Right kidney (tissue), 1 donor: ENCODE results near the gene CCNI.
"Not testable (repeated sequence)": the region's sequence is repeated elsewhere in the genome, so short reads cannot be mapped to it uniquely, and the experiment has no call there.

Experiments used
- DNase-seq: peaks from one replicate; pipeline ENCODE4 v3.0.0-alpha.2; 2016

CCNI gene

DNA sequence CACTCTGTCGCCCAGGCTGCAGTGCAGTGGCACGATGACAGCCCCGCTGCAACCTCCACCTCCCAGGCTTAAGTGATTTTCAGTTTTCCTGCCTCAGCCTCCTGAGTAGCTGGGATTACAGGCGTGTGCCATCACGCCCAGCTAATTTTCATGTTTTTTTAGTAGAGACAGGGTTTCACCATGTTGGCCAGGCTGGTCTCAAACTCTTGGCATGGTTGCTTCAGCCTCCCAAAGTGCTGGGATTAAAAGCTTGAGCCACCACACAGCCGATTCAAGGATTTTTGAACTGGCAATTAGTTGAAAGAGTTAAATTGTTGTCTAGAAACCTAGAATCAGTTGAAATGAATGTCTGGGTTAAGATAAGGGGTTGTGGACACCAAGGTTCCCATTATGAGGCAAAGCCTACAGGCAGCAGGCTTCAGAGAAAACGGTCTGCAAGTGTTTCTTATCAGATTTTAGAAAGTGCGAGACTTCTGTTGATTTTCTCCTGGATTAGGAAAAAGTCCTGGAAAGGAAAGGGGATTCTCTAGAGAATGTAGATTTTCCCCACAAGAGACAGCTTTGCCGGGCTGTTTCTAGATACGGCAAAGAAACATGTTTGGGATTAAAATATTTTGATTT is 8.3 kb upstream of the CCNI start:
- no peak for DNase-seq

- DNase-seq: peak; percentile 23
Observed at GRCh38 chr4:77082886-77083608, 7.3 kb upstream of the CCNI start.

DNA sequence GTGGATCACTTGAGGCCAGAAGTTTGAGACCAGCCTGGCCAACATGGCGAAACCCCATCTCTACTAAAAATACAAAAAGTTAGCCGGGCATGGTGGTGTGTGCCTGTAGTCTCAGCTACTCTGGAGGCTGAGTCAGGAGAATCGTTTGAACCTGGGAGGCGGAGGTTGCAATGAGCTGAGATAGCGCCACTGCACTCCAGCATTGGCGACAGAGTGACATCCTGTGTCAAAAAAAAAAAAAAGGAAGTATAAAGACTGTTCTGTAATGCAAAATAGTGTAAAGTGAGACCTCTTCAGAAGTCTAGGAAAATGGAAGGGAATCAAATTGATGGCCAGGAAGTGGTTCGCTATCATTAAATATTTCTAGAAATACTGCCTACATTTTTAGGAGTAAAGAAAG is 5.0 kb upstream of the CCNI start:
- DNase-seq: not testable (repeated sequence)

DNA sequence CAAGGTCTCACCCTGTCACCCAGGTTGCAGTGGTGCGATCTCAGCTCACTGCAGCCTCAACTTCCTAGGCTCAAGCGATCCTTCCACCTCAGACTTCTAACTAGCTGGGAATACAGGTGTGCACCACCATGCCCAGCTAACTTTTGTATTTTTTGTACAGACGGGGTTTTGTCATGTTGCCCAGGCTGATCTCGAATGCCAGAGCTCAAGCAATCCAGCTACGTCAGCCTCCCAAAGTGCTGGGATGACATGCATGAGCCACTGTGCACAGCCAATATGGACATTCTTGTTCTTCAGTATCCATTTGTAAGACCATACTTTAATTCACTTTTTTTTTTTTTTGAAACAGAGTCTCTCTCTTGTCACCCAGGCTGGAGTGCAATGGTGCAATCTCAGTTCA is 3.5 kb upstream of the CCNI start:
- no peak for DNase-seq

- DNase-seq: no peak
Observed at GRCh38 chr4:77078401-77078800, 2.6 kb upstream of the CCNI start.

DNA sequence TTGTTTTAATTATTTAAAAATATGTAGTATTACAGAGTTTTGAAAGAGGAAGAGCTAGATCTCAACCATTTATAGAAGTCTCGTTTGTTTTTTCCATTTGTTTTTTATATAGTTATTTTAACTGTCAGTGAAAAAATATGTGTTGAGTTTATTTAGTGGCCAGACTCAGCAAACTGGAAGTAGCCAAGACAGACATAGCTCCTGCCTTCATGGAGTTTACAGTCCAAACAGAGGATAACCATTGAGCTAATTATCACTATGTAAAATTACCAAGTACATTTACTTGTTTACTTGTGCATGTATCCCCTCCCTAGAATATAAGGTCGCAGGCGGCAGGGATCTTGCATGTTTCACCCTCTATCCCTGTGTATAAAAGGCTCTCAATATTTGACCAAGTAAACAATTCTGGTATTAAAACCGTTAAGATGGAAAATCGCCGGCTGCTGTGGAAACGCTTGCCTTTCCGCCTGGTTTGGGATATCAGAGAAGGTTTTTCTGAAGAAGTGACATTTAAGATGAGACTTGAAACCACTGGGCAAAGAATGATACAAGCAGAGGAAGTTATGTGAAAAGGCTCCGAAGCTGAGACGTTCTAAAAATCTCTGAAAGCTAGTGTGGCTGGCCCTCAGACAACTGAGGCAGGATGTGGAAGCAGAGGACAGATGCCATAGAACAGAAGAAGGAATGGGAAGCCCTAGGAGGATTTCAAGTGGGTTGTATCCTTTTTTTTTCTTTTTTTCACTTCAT is 1.3 kb upstream of the CCNI start:
- no peak for DNase-seq

DNA sequence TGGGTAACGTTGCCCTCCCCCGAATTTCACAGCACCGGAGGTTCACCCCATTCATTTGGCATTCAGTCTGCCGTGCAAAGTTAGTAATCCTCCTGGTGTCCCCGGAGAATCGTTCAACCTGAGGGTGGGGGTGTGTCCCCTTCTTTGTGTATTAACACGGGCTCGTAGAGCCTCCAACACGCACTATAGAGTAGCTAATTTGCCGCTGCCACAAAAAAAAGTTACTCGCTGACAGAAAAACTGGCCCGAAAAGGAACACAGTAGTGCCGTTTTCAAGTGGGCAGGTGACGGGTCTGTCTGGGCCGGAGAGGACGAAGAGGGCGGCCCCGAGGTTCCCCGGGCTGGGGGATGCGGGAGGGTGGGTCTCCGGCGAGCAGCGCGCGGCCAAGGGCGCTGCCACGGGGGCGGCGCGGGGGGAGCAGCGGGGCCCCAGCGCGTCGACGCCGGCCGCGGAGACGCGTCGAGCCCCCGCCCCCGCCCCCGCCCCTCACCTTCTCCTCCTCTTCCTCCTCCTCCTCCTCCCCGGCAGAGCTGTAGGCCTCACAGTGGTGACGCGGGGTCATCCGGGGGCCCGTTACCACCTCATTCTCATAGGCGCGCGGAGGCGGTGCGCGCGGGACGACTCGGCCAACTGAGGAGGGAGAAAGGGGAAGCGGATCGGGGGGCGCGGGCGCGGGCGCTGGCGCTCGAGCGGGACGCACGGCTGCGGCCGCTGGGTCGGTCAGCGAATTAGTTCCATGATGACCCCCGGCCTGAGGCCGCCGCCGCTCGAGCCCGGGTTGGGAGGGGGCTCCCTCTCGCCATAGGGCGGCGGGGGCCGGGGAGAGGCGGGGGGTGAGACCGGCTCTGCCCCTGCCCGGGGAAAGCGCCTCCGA is 571 bp downstream of the CCNI start:
- DNase-seq: peak; percentile 75

- DNase-seq: peak; percentile 18
Observed at GRCh38 chr4:77074381-77074831, 1.4 kb downstream of the CCNI start.

- DNase-seq: no peak
Observed at GRCh38 chr4:77073981-77074380, 1.8 kb downstream of the CCNI start.

DNA sequence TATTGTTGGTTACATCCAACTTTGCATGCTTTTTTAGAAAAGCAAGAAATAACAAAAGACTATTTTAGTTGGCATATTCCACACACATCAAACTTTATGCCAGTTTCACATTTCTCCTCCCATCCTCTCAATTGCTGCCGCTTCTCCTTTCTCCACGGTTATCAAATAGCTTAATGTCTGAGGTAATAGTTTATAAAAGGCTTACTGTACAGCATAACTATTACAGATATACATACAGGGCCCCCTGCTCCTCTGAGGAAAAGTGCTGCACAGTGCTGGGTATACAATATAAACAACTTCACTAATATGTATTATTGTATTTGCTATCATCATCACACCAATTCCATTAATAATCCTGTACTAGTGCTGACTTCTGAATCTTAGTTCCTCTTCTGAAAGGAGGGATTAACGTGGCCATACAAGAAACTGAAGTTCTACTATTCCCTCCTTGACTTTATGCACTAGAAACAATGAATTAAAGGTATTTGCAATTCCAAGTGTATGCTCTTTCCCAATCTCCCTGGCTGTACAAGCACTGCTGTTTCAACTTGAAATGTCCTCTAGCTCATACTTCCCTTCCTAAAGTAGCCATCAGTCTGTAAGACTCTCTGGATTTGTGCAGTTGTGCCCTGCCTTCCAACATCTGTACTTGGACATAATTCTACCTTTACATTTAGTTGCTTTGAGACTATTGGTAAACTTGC is 2.5 kb downstream of the CCNI start:
- DNase-seq: peak; percentile 41

- DNase-seq: no peak
Observed at GRCh38 chr4:77072195-77072753, 3.5 kb downstream of the CCNI start.

- DNase-seq: not testable (repeated sequence)
Observed at GRCh38 chr4:77069514-77069913, 6.3 kb downstream of the CCNI start.

DNA sequence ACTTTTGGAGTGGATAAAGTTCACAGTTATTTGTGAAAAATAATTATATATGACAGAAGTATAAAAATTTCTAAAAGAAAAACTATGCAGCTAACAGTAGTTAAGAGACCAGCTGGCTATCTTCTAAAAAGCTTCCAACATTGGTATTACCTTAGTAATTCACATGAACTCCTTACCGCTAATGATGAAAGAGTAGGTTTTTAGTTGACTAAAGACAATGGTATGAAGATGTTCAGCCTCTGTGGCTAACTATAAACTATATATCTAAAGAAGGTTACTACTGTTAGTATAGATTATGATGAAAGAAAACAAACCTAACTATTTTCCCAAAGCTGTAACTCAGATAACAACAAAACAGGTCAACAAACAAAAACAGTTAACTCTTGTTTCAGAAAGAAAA is 10.4 kb downstream of the CCNI start:
- DNase-seq: no peak

- DNase-seq: no peak
Observed at GRCh38 chr4:77062856-77063255, 12.9 kb downstream of the CCNI start.

DNA sequence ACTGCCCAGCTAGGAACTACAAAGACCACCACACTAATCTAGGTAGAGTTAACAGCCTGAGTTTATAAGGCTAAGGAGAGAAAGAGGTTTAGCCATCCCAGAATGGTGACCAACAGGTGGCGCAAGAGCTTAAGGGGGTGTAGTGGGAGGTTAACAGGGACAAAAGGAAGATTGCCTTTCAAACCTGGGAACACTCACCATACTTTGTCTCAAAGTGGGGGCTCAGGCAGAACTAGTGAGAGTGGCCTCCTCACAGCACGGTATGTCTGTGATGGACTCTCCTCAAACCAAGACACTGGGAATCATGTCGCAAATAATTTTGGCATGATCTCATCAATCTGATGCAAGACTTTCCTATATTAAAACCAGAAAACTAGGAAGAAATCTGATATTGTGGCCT is 23.4 kb downstream of the CCNI start:
- DNase-seq: no peak

DNA sequence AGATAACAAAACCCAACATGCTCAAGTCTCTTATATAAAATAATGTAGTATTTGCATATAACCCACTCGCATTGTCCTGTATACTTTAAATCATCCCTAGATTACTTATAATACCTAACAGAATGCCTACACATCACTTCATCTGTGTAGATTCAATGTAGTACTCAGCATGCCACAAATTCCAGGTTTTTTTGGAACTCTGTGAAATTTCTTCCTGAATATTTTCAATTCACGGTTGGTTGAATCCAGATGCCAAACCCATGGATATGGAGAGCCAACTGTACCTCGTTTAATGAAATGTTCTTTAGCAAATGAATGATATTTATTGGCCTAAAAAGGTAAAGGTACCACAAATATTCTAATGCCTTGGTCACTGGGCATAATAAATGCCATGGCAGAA is 24.8 kb downstream of the CCNI start:
- no peak for DNase-seq

- DNase-seq: no peak
Observed at GRCh38 chr4:77047037-77047436, 28.8 kb downstream of the CCNI start.

- no peak for DNase-seq
Observed at GRCh38 chr4:77045490-77045889, 30.3 kb downstream of the CCNI start.

- DNase-seq: no peak
Observed at GRCh38 chr4:77044461-77045150, 31.2 kb downstream of the CCNI start.

- no peak for DNase-seq
Observed at GRCh38 chr4:77043507-77044136, 32.2 kb downstream of the CCNI start.
